BLaER1 treated with 17β-estradiol and CSF1 and Interleukin-3, amounts not matched to agents 10 nM and 100 nM (cell line): Measurements from ENCODE around the gene OCSTAMP.

Experiments
- H3K27ac ChIP-seq, 11 experiments: shearing (Covaris generic); formaldehyde crosslinking; 2 replicates each; pipeline ENCODE4 v1.8.1; 2022
- H3K27me3 ChIP-seq, 11 experiments: shearing (Covaris generic); formaldehyde crosslinking; 2 replicates each; pipeline ENCODE4 v1.8.1; 2022
- H3K36me3 ChIP-seq, 11 experiments: shearing (Covaris generic); formaldehyde crosslinking; 2 replicates each; pipeline ENCODE4 v1.8.1; 2022
- H3K4me1 ChIP-seq, 10 experiments: shearing (Covaris generic); formaldehyde crosslinking; 2 replicates each; pipeline ENCODE4 v1.8.1; 2022
- H3K4me2 ChIP-seq, 11 experiments: shearing (Covaris generic); formaldehyde crosslinking; 2 replicates each; pipeline ENCODE4 v1.8.1; 2022
- H3K4me3 ChIP-seq, 10 experiments: shearing (Covaris generic); formaldehyde crosslinking; 2 replicates each; pipeline ENCODE4 v1.8.1; 2022
- H3K9ac ChIP-seq, 11 experiments: shearing (Covaris generic); formaldehyde crosslinking; 2 replicates each; pipeline ENCODE4 v1.8.1; 2022
- H3K9me3 ChIP-seq, 11 experiments: shearing (Covaris generic); formaldehyde crosslinking; replicated peaks in 1 of 11; 2 replicates each; pipeline ENCODE4 v1.8.1; 2022
- H4K20me1 ChIP-seq, 11 experiments: shearing (Covaris generic); formaldehyde crosslinking; 2 replicates each; pipeline ENCODE4 v1.8.1; 2022
- Cebpa-rat ChIP-seq, 11 experiments: shearing (Covaris generic); IDR thresholded peaks; 2 replicates each; pipeline ENCODE4 v1.8.1; 2022

OCSTAMP gene

GRCh38 chr20:46586724-46587123 is 36.3 kb upstream of the OCSTAMP start:
- Histone ChIP-seq H3K9ac (no peak overlapping the region), H3K27ac (no peak overlapping the region), H3K4me1 (peaks cover 0 to 4% (median 0%) of the 10 kb centered on the region in 10 experiments; a peak in 3 of 20 replicates), H4K20me1 (no peaks in the 10 kb centered on the region), H3K9me3 (no peaks in the 10 kb centered on the region), H3K36me3 (no peaks in the 10 kb centered on the region), H3K4me3 (no peak overlapping the region), H3K4me2 (no peak overlapping the region), H3K27me3 (no peaks in the 10 kb centered on the region)
- TF ChIP-seq Cebpa-rat (IDR thresholded peaks at IDR 0.05) = no peak

DNA sequence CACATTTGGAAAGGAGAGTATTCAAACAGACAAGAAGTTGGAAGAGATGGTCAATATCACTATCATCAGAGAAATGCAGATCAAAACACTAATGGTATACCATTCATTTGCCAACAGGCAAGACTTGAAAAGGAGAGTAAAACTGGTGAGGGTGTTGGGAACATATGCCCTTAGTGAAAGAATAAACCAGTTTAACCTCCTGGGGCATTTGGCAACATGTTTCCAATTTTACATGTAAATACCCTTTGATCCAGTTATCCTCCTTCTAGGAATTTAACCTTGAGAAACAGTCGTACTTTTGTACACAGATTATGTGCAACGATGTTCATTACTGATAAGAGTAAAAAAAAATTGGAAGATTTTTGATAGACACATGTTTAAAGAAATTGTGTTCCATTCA is 34.1 kb upstream of the OCSTAMP start:
- no peak for TF ChIP-seq Cebpa-rat (IDR thresholded peaks at IDR 0.05)
- Histone ChIP-seq H3K36me3 (no peaks in the 10 kb centered on the region), H3K27me3 (no peaks in the 10 kb centered on the region), H3K9ac (no peak overlapping the region), H3K4me3 (no peak overlapping the region), H4K20me1 (no peaks in the 10 kb centered on the region), H3K4me1 (peaks cover 0 to 9% (median 0%) of the 10 kb centered on the region in 10 experiments; a peak in 3 of 20 replicates), H3K27ac (no peak overlapping the region), H3K4me2 (no peak overlapping the region), H3K9me3 (peaks cover 0 to 8% (median 4%) of the 10 kb centered on the region in 11 experiments; a peak in 5 of 22 replicates)

DNA sequence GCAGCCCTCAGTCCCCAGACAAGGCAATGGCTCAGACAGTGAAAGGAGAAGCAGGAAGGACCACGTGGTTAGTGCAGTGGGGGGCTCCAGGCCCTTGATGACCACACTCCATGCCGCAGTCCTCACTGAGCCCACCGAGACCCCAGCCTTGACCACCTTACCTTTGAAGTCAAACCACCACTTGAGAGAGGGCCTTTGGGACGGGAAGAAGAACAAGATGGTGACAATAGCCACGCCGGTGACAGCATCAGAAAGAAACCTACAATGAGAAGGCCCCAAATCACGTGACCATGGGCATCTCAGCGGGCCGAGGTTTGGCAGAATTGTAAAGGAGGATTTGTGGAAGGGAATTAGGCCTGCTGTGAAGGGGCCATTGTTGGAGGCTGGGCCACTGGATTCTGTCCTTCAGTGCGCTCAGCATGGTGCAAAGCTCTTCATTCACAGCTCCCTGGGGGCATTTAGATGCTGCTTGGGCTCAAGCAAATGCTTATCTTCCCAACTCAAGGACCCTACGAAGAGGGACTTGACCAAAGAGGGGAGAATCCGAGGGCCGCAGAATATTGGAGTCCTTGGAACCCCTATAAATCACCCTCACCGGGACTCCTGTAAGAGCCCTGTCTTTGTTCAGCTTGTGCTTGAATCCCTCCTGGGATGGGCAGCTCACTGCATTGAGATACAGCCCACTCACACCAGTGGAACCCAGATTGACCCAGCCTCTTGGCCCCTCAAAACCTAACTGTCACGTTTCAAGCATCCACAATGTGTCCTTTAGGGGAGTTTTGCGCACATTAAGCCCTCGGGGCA is 33.2 kb upstream of the OCSTAMP start:
- Histone ChIP-seq H3K9ac (no peak overlapping the region), H3K36me3 (no peaks in the 10 kb centered on the region), H3K9me3 (peaks cover 0 to 8% (median 4%) of the 10 kb centered on the region in 11 experiments; a peak in 5 of 22 replicates), H3K27me3 (no peaks in the 10 kb centered on the region), H4K20me1 (no peaks in the 10 kb centered on the region), H3K4me3 (no peak overlapping the region), H3K27ac (no peak overlapping the region), H3K4me2 (no peak overlapping the region), H3K4me1 (peaks cover 0 to 9% (median 0%) of the 10 kb centered on the region in 10 experiments; a peak in 3 of 20 replicates)
- TF ChIP-seq Cebpa-rat (IDR thresholded peaks at IDR 0.05) = no peak

- Histone ChIP-seq H3K4me3 (no peak overlapping the region), H3K4me1 (peaks cover 0 to 9% (median 0%) of the 10 kb centered on the region in 10 experiments; a peak in 3 of 20 replicates), H3K9me3 (peaks cover 0 to 8% (median 4%) of the 10 kb centered on the region in 11 experiments; a peak in 5 of 22 replicates), H3K27me3 (no peaks in the 10 kb centered on the region), H3K27ac (no peak overlapping the region), H4K20me1 (no peaks in the 10 kb centered on the region), H3K4me2 (no peak overlapping the region), H3K36me3 (no peaks in the 10 kb centered on the region), H3K9ac (no peak overlapping the region)
- TF ChIP-seq Cebpa-rat (IDR thresholded peaks at IDR 0.05) = no peak
Measured at GRCh38 chr20:46582648-46583047, 32.2 kb upstream of the OCSTAMP start.

DNA sequence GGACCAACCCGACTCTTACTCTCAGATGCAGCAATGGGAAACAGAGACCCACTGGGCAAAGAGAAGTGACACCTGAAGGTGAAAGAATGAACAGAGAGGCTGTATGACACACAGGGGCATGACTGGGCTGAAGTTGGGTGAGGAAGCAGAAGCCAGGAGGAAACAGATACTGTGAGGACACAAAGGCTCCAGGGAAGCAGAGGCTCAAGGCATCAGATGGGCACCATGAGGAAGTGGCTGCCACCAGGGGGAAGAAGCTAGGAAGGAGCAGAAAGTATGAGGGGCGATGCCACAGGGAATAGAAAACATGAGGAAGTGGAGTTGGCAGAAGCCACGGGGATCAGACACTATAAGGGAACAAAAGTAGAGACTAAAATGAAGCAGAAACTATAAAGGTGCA is 30.9 kb upstream of the OCSTAMP start:
- Histone ChIP-seq H3K9me3 (peaks cover 0 to 8% (median 4%) of the 10 kb centered on the region in 11 experiments; a peak in 5 of 22 replicates), H3K9ac (no peak overlapping the region), H3K27me3 (no peaks in the 10 kb centered on the region), H3K4me3 (no peak overlapping the region), H3K4me1 (peaks cover 5 to 15% (median 8%) of the 10 kb centered on the region in 10 experiments), H4K20me1 (peaks cover 0 to 2% (median 0%) of the 10 kb centered on the region in 11 experiments; a peak in 2 of 22 replicates), H3K27ac (no peak overlapping the region), H3K4me2 (peak overlapping the region in 2 of 11 experiments; percentile 7 to 36; a peak in 2 of 22 replicates), H3K36me3 (no peaks in the 10 kb centered on the region)
- TF ChIP-seq Cebpa-rat (IDR thresholded peaks at IDR 0.05) = no peak

- Histone ChIP-seq H3K36me3 (no peaks in the 10 kb centered on the region), H3K27ac (no peak overlapping the region), H3K4me3 (no peak overlapping the region), H3K9ac (no peak overlapping the region), H3K27me3 (0 out of 22 replicates have a peak, but pooled peaks cover 0 to under 1% (median 0%) of the 10 kb centered on the region in 11 experiments), H4K20me1 (peaks cover 0 to 8% (median 0%) of the 10 kb centered on the region in 11 experiments; a peak in 3 of 22 replicates), H3K9me3 (peaks cover 0 to 8% (median 4%) of the 10 kb centered on the region in 11 experiments; a peak in 5 of 22 replicates), H3K4me1 (peaks cover 11 to 22% (median 15%) of the 10 kb centered on the region in 10 experiments), H3K4me2 (no peak overlapping the region)
- no peak for TF ChIP-seq Cebpa-rat (IDR thresholded peaks at IDR 0.05)
Measured at GRCh38 chr20:46580613-46581205, 30.3 kb upstream of the OCSTAMP start.

GRCh38 chr20:46578745-46579144 is 28.3 kb upstream of the OCSTAMP start:
- Histone ChIP-seq H3K27ac (no peak overlapping the region), H3K4me2 (no peak overlapping the region), H3K9ac (no peak overlapping the region), H3K9me3 (peaks cover 0 to 8% (median 4%) of the 10 kb centered on the region in 11 experiments; a peak in 5 of 22 replicates), H4K20me1 (peaks cover 0 to 25% (median 0%) of the 10 kb centered on the region in 11 experiments; a peak in 3 of 22 replicates), H3K4me3 (no peak overlapping the region), H3K27me3 (peaks cover 0 to 13% (median 0%) of the 10 kb centered on the region in 11 experiments; a peak in 1 of 22 replicates), H3K4me1 (peaks cover 17 to 27% (median 20%) of the 10 kb centered on the region in 10 experiments), H3K36me3 (no peaks in the 10 kb centered on the region)
- no peak for TF ChIP-seq Cebpa-rat (IDR thresholded peaks at IDR 0.05)

DNA sequence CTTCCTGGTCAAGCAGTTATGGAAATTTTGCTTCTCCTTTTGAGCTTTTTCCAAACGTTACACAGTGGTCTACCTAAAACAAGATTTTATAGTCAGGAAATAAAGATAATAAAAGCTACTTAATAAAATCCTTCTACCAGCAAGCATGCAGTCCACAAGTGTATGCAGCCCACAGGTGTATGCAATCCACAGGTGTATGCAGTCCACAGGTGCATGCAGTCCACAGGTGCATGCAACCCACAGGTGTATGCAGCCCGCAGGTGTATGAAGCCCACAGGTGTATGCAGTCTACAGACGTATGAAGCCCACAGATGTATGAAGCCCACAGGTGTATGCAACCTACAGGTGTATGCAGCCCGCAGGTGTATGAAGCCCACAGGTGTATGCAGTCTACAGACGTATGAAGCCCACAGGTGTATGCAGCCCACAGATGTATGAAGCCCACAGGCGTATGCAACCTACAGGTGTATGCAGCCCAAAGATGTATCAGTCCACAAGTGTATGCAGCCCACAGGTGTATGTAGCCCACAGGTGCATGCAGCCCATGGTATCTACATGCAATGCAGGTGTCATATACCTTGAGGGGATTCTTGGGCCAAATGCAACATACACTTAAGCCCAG is 26.4 kb upstream of the OCSTAMP start:
- Histone ChIP-seq H3K4me2 (peak overlapping the region; percentile 54 to 83 (median 69); a peak in 19 of 22 replicates), H3K36me3 (no peaks in the 10 kb centered on the region), H3K4me1 (peaks cover 17 to 26% (median 20%) of the 10 kb centered on the region in 10 experiments), H3K27ac (no peak overlapping the region), H3K9ac (no peak overlapping the region), H3K27me3 (peaks cover 0 to 14% (median 0%) of the 10 kb centered on the region in 11 experiments; a peak in 1 of 22 replicates), H4K20me1 (peaks cover 0 to 28% (median 0%) of the 10 kb centered on the region in 11 experiments; a peak in 3 of 22 replicates), H3K4me3 (no peak overlapping the region), H3K9me3 (peaks cover 0 to 8% (median 4%) of the 10 kb centered on the region in 11 experiments; a peak in 5 of 22 replicates)
- no peak for TF ChIP-seq Cebpa-rat (IDR thresholded peaks at IDR 0.05)
